Measurements from ENCODE around the gene EVI2A.

- TF ChIP-seq CTCF (IDR thresholded peaks at IDR 0.05): no peak
- no peak for TF ChIP-seq EP300 (IDR thresholded peaks at IDR 0.05)
These were observed 46.3 kb downstream of the EVI2A start for GRCh38 chr17:31275116-31275515.
